H1 (cell line): Measurements from ENCODE around the gene EED. TPM values are rescaled to one million over a fixed set of nuclear protein-coding genes. Genes with fewer than 3 reads are reported as not detected.

Experiments
- polyA plus RNA-seq, 7 experiments: library from polyadenylated mRNA; depleted of rRNA in 3 of 7; stranded (reverse) in 5 of 7; unstranded in 2 of 7; fragments of >200 nt in 5 of 7; fragments of 200-250 nt in 2 of 7; gene quantifications; 1 replicate in 5 of 7; 2 replicates in 1 of 7; 4 replicates in 1 of 7; pipeline versions ENCODE4 v1.2.1 to v1.2.3, GENCODE V29; 2011 to 2013; ENCODE audit warnings: missing spikeins in 2 of 7, mixed read lengths in 2 of 7
- total RNA-seq: library from RNA; stranded (reverse); fragmentation: NEBNext Ultra II Directional; extraction: Animal tissue kit (Norgen Biotek cat#: 25700); gene quantifications from 2 replicates; pipeline ENCODE4 v1.2.1, GENCODE V29; 2021
- TF ChIP-seq, protein P1 (sequence below): fragments of 300-600 bp; sonication (generic); IDR thresholded peaks from 2 replicates; pipeline ENCODE4 v1.7.1; 2012; ENCODE audit warnings: low read length, moderate library complexity, mild to moderate bottlenecking, inconsistent platforms; ENCODE audit not compliant: insufficient replicate concordance

Gene EED
- total and polyA plus RNA-seq, 2 of the 8 experiments (the other 6 are each of a cell fraction or from before 2014, with no cell fraction given) = 12.6 to 26.9 TPM

DNA sequence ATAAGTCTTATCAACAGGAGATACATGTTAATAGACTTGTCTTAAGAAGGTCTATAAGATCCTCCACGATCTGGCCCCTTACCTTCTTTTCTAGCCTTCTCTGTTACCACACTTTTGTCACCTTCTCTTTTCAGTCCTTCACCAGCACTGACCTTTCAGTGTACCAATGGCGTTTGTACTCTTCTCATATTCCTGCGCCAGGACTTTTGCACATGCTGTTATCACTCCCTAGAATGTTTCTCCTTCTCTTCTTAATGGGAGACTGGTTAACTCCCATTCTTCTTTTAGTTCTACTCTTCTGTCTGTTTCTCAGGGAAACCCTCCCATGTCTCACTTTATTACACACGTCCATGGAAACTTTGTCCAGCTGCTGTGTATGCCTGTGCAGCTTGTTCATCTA is 4.4 kb upstream of the EED start (continued):
- TF ChIP-seq, protein P1, sequence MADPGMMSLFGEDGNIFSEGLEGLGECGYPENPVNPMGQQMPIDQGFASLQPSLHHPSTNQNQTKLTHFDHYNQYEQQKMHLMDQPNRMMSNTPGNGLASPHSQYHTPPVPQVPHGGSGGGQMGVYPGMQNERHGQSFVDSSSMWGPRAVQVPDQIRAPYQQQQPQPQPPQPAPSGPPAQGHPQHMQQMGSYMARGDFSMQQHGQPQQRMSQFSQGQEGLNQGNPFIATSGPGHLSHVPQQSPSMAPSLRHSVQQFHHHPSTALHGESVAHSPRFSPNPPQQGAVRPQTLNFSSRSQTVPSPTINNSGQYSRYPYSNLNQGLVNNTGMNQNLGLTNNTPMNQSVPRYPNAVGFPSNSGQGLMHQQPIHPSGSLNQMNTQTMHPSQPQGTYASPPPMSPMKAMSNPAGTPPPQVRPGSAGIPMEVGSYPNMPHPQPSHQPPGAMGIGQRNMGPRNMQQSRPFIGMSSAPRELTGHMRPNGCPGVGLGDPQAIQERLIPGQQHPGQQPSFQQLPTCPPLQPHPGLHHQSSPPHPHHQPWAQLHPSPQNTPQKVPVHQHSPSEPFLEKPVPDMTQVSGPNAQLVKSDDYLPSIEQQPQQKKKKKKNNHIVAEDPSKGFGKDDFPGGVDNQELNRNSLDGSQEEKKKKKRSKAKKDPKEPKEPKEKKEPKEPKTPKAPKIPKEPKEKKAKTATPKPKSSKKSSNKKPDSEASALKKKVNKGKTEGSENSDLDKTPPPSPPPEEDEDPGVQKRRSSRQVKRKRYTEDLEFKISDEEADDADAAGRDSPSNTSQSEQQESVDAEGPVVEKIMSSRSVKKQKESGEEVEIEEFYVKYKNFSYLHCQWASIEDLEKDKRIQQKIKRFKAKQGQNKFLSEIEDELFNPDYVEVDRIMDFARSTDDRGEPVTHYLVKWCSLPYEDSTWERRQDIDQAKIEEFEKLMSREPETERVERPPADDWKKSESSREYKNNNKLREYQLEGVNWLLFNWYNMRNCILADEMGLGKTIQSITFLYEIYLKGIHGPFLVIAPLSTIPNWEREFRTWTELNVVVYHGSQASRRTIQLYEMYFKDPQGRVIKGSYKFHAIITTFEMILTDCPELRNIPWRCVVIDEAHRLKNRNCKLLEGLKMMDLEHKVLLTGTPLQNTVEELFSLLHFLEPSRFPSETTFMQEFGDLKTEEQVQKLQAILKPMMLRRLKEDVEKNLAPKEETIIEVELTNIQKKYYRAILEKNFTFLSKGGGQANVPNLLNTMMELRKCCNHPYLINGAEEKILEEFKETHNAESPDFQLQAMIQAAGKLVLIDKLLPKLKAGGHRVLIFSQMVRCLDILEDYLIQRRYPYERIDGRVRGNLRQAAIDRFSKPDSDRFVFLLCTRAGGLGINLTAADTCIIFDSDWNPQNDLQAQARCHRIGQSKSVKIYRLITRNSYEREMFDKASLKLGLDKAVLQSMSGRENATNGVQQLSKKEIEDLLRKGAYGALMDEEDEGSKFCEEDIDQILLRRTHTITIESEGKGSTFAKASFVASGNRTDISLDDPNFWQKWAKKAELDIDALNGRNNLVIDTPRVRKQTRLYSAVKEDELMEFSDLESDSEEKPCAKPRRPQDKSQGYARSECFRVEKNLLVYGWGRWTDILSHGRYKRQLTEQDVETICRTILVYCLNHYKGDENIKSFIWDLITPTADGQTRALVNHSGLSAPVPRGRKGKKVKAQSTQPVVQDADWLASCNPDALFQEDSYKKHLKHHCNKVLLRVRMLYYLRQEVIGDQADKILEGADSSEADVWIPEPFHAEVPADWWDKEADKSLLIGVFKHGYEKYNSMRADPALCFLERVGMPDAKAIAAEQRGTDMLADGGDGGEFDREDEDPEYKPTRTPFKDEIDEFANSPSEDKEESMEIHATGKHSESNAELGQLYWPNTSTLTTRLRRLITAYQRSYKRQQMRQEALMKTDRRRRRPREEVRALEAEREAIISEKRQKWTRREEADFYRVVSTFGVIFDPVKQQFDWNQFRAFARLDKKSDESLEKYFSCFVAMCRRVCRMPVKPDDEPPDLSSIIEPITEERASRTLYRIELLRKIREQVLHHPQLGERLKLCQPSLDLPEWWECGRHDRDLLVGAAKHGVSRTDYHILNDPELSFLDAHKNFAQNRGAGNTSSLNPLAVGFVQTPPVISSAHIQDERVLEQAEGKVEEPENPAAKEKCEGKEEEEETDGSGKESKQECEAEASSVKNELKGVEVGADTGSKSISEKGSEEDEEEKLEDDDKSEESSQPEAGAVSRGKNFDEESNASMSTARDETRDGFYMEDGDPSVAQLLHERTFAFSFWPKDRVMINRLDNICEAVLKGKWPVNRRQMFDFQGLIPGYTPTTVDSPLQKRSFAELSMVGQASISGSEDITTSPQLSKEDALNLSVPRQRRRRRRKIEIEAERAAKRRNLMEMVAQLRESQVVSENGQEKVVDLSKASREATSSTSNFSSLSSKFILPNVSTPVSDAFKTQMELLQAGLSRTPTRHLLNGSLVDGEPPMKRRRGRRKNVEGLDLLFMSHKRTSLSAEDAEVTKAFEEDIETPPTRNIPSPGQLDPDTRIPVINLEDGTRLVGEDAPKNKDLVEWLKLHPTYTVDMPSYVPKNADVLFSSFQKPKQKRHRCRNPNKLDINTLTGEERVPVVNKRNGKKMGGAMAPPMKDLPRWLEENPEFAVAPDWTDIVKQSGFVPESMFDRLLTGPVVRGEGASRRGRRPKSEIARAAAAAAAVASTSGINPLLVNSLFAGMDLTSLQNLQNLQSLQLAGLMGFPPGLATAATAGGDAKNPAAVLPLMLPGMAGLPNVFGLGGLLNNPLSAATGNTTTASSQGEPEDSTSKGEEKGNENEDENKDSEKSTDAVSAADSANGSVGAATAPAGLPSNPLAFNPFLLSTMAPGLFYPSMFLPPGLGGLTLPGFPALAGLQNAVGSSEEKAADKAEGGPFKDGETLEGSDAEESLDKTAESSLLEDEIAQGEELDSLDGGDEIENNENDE = no peak
